GM12865 (cell line): ENCODE data around the gene CLTA.
"Not testable (repeated sequence)": the region's sequence is repeated elsewhere in the genome, so short reads cannot be mapped to it uniquely, and the experiment has no call there.

Experiments used
- DNase-seq: peaks from one replicate; pipeline ENCODE4 v3.0.0; 2010; ENCODE audit warnings: low read depth
- H3K4me3 ChIP-seq: 2 replicates; pipeline ENCODE4 v1.5.1; 2011; ENCODE audit warnings: mild to moderate bottlenecking, low read depth, low read length, control low read depth
- TF ChIP-seq, protein P1 (sequence below): IDR thresholded peaks from 2 replicates; pipeline ENCODE4 v1.5.1; 2011; ENCODE audit warnings: low read length, control low read depth, low read depth, inconsistent platforms; ENCODE audit not compliant: insufficient read depth; ENCODE audit errors: missing control alignments

The CLTA gene

DNA sequence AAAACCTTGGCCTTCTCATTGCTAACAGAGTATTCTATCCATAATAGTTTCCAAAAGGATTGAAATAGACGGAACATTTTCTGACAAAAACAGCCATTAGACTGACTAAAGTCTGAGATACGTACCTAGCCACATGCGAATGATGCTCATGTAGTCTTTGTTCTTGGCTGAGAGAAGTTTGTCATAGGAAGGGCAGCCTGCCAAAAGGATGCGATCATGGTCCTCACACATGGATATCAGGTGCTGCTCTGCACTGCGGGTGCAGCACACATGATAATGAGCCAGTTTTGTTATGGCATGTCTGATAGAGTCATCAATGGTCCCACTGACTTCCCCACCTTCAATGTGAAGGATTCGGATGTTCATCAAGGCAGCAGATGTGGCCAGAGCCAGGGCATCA is 55.2 kb downstream of the CLTA start:
- H3K4me3 ChIP-seq, result no peak overlapping the region
- DNase-seq, result no peak
- TF ChIP-seq, protein P1, sequence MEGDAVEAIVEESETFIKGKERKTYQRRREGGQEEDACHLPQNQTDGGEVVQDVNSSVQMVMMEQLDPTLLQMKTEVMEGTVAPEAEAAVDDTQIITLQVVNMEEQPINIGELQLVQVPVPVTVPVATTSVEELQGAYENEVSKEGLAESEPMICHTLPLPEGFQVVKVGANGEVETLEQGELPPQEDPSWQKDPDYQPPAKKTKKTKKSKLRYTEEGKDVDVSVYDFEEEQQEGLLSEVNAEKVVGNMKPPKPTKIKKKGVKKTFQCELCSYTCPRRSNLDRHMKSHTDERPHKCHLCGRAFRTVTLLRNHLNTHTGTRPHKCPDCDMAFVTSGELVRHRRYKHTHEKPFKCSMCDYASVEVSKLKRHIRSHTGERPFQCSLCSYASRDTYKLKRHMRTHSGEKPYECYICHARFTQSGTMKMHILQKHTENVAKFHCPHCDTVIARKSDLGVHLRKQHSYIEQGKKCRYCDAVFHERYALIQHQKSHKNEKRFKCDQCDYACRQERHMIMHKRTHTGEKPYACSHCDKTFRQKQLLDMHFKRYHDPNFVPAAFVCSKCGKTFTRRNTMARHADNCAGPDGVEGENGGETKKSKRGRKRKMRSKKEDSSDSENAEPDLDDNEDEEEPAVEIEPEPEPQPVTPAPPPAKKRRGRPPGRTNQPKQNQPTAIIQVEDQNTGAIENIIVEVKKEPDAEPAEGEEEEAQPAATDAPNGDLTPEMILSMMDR, result no peak

DNA sequence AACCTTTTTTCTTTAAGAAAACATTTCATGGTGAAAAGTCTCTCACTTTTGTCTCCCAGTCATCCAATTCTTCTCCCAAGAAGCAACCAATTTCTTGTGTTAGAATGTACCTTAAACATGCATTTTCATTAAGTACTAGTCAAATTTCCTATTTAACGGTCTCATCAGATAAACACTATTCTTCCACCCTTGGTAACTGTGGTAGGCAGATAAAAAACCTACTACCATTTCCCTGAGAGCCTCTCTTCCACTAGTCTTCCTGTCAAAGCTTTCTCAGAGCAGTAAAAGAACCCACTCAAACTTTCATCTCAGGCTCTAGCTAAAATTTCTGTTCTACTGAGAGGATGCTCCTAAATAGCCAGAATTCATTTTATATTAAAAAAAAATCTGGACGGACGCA is 56.6 kb downstream of the CLTA start:
- no peak overlapping the region for H3K4me3 ChIP-seq
- no peak for DNase-seq
- TF ChIP-seq, protein P1, result no peak

DNA sequence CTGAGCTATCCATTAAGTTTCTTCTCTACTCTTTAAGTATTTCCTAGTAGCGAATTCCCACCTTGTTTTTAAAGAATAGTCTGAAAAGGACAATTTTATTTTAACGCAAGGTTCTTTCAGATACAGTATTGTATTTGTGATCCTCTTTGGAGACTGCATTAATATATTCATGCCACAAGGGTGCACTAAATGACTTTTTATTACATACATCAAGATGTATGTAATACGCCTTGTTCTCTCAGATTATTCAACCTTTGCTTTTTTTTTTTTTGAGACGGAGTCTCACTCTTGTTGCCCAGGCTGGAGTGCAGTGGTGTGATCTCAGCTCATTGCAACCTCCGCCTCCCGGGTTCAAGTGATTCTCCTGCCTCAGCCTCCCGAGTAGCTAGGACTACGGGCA is 57.3 kb downstream of the CLTA start:
- peak; percentile 42 for DNase-seq
- TF ChIP-seq, protein P1, result peak; percentile 22
- not testable (repeated sequence) for H3K4me3 ChIP-seq

DNA sequence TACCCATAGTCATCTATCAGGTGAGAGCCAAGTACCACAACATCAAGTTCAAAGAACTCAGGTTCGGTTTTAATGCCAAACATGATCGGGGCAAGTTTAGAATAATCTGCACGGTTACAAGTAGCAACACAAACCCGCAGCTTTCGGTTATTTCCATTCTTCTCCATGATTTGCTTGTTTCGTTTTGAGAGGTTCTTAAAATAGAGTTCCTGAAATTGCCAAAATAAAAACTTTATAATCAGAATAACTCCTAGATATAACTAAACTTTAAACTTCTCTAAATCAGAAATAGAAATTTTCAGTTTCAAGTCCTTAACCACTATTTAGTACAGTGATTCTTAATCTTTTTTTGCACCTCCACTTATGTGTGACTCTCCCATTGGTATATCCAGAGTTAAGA is 58.5 kb downstream of the CLTA start:
- peak; percentile 34 for DNase-seq
- H3K4me3 ChIP-seq, result peak overlapping the region; percentile 13; the same call in 1 of the 2 replicates
- TF ChIP-seq, protein P1, result no peak

DNA sequence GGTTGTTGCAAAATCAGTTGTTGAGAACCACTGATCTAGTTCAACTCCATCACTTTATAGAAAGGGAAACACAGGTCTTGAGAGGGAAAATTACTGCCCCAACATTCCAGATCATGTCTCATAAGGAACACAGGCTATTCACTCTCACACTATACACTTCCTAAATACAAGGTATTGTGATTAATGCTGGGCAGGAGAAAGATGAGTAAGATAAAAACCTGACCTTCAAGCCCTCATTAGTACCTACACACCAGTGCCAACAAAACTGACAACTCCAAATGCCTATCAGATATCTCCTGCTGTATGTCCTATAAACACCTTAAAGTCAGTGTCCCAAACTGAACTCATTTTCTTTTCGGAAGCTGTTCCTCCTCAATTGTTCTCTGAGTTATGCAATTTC is 59.4 kb downstream of the CLTA start:
- DNase-seq, result no peak
- TF ChIP-seq, protein P1, result no peak
- H3K4me3 ChIP-seq, result no peak overlapping the region

DNA sequence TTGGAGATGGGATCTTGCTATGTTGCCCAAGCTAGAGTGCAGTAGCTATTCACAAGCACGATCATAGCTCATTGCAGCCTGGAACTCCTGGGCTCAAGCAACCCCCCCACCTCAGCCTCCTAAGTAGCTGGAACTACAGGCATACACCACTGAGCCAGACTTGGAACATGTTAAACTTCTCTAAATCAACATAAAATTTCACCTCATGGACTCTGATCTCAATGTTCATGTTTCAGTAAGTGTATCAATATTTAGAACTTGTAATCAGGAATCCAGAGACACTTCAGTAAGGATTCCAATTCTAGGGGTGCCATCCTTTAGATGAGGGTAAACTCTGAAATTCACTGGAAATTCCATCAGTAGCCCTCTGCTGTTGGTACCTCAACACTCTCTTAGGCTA is 60.7 kb downstream of the CLTA start:
- H3K4me3 ChIP-seq, result no peak overlapping the region
- TF ChIP-seq, protein P1, result no peak
- DNase-seq, result no peak

DNA sequence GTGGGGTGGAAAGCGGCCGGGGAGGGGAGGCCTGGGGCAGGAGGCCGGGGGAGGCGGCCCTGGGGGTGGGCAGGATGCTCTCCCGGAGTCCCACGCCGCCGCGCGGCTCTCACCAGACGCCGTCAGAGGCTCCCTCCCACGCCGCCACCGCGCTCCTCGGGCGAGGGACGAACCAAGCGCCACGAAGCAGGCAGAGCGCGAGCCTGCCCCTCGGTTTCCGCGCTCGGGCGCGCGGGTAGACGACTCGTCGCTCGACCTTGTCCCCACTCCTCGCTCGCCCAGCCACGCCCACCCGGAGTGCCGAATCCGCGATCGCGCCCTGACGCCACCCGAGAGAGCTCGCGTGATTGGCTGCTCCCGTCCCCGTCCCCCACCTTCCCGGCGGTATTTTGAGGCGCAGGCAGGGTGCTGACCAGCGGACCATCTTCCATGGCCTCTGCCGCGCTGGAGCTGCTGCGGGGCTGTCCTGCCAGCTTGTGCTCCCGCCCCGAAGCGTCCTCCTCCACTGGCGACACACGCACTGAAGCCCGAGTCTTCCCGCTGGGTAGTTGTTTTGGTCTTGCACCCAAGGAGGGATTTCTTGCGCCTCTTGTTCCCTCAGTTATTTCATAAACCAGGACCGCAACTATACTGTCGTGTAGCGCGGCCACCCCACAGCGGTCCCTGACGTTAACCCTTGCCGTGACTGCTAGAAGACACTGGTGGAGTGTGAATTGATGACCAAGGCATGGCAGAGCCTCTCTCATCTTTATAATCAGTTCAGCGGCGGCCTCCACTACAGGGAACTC is 67.7 kb downstream of the CLTA start, which contains the start of gene GNE:
Gene GNE, minus strand, starts transcription at position 241 of the 788 bp plus-strand sequence. CDS start 9,093 bp downstream, outside the sequence.
- DNase-seq, result peak; percentile 97
- TF ChIP-seq, protein P1, result no peak
- peak within 1 kb of the TSS; percentile 75 for H3K4me3 ChIP-seq
